BJ (cell line): ENCODE data around the gene SLC22A31. TPM values are rescaled to one million over a fixed set of nuclear protein-coding genes. Genes with fewer than 3 reads are reported as not detected.

Source experiments
- CTCF ChIA-PET: fragments of 350-600 bp; formaldehyde crosslinking; extraction: SDS; loops from one replicate; lab custom pipeline; 2021; ENCODE audit warnings: antibody characterized with exemption, inconsistent platforms; lab: Yijun Ruan, JAX
- POLR2A ChIA-PET: fragments of 300-600 bp; sonication (Branson Sonifier 250); formaldehyde crosslinking; extraction: SDS; loops from one replicate; lab custom pipeline; 2021; ENCODE audit warnings: antibody characterized with exemption; lab: Charles Lee
- DNase-seq: peaks from one replicate; pipeline ENCODE4 v3.0.0-alpha.2; 2011; ENCODE audit warnings: low read depth
- H3K27me3 ChIP-seq: 2 replicates; pipeline ENCODE4 v1.6.0; 2011; ENCODE audit warnings: low read length; ENCODE audit not compliant: control insufficient read depth, insufficient read depth
- H3K36me3 ChIP-seq: 2 replicates; pipeline ENCODE4 v1.5.1; 2011; ENCODE audit warnings: low read length; ENCODE audit not compliant: control insufficient read depth, insufficient read depth
- H3K4me3 ChIP-seq: 2 replicates; pipeline ENCODE4 v1.5.1; 2011; ENCODE audit warnings: low read depth, mild to moderate bottlenecking, control low read depth, low read length
- polyA plus RNA-seq: library from polyadenylated mRNA; depleted of rRNA; stranded (reverse); fragments of >200 nt; gene quantifications from 2 replicates; pipeline ENCODE4 v1.2.3, GENCODE V29; 2011
- TF ChIP-seq, protein P1 (sequence below): IDR thresholded peaks from 2 replicates; pipeline ENCODE4 v1.5.1; 2011; ENCODE audit warnings: low read depth, mild to moderate bottlenecking, control low read depth, inconsistent platforms, low read length, moderate library complexity; ENCODE audit not compliant: insufficient read depth

SLC22A31 gene
- polyA plus RNA-seq, 1 experiment = 0.11 TPM

DNA sequence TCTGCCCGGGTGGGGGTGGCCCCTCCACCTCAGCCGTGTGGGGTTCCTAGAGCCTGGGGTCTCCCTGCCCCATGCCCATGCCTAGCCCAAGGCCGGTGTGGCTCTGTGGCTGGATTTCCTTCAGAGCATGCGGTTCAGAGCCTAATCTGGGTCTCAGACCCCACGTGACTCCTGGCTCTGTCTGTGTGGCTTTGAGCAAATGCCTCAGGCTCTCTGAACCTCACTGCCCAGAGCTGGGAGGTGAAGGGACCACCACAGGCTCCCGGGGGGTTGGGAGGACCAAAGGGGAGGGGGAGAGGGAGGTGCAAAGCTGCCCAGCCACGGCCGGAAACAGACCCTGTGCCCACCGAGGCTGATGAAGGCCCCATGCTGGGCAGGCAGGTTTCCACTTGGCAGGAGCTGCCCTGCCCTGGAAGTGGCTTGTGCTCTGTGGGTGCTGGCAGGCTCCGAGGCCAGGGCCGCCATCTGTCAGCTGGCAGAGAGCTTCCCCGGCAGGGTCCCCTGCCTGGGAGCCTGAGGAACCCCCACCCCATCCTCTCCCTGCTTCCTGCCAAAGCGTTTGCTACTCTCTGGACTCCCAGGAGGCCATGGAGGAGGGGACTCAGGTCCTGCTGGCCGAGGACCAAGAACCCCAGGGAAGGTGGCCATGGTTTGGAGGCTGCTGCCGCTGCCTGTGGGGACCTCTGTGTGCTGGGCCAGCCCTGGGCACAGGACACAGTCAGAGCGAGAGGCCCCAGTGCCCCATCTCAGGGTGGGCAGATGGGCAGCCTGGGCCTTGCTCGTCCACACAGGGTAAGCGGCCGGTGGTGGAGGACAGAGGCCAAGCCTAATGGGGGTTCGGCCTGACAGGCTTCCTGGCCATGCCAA lies 24.8 kb downstream of the SLC22A31 start:
- H3K36me3 ChIP-seq = no peaks in the 10 kb centered on the region
- H3K27me3 ChIP-seq = peaks cover 4% of the 10 kb centered on the region
- POLR2A ChIA-PET = no interaction called here
- TF ChIP-seq, protein P1, sequence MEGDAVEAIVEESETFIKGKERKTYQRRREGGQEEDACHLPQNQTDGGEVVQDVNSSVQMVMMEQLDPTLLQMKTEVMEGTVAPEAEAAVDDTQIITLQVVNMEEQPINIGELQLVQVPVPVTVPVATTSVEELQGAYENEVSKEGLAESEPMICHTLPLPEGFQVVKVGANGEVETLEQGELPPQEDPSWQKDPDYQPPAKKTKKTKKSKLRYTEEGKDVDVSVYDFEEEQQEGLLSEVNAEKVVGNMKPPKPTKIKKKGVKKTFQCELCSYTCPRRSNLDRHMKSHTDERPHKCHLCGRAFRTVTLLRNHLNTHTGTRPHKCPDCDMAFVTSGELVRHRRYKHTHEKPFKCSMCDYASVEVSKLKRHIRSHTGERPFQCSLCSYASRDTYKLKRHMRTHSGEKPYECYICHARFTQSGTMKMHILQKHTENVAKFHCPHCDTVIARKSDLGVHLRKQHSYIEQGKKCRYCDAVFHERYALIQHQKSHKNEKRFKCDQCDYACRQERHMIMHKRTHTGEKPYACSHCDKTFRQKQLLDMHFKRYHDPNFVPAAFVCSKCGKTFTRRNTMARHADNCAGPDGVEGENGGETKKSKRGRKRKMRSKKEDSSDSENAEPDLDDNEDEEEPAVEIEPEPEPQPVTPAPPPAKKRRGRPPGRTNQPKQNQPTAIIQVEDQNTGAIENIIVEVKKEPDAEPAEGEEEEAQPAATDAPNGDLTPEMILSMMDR = no peak
- no peak for DNase-seq
- H3K4me3 ChIP-seq = no peak overlapping the region
- CTCF ChIA-PET = interaction anchor here (0.7 to 1.0 kb wide), 2 partner anchors 8 to 41 kb away, joined by 3 read pairs; no protein-coding TSS in a partner anchor

DNA sequence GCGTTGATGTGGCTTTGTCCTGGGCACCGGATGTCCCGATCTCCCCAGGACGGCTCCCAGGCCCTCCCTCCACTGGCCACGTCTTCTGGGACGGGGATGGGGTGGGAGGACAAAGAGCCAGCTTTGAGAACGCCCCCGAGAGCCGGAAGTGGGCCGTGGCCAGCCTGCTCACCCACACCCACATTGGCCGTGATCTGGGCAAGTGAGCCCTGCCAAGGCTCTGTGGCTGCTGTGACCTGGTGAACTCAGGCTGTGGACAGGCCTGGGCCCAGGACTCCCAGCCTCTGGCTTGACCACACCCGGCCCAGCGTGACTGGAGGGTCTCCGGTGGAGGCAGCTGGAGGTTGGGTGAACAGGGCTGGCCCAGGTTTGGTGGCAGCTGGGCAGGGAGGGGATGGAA lies 25.5 kb downstream of the SLC22A31 start:
- POLR2A ChIA-PET = no interaction called here
- Histone ChIP-seq H3K4me3 (no peak overlapping the region), H3K27me3 (peaks cover 6% of the 10 kb centered on the region), H3K36me3 (no peaks in the 10 kb centered on the region)
- DNase-seq = no peak
- TF ChIP-seq, protein P1 = no peak
- CTCF ChIA-PET = interaction anchor here (0.7 kb wide), 1 partner anchor 41 kb away, joined by 3 read pairs; no protein-coding TSS in a partner anchor

DNA sequence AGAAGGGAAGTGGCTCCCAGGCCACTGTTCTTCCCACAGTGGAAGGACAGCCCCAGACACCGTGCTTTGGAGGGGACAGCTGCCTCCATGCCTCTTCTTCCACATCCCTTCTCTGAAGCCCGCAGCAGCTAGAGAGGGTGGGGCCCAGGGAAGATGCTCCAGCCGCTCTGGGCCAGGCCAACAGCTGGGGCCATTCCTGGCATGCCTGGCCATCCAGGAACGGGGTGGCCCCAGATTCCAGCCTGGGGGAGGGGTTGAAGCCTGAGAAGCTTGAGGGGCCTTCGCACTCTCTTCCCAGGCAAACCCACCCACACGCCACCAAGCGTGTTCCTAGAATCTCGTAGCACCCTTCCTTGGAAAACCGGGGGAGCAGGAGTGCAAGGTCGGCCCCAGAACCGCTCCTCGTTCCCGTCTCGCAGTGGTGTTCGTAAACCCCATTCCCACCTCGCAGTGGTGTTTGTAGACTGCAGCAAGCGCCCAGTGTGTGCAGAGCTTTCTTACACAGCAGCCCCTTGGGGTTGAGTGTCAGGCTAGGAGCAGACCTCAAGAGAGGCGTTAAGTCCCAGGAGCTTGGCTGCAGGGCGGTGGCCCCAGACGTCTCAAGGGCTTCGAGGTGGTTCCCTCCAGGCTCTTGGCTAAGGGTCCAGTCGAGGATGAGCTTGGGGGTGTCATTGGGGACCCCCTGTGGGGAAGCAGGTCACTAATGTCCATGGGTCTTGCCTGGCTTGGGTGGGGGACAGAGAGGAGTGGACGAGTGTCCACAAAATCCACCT lies 26.1 kb downstream of the SLC22A31 start:
- TF ChIP-seq, protein P1 = no peak
- ChIA-PET POLR2A (no interaction called here), CTCF (interaction anchor here (1.3 kb wide), 1 partner anchor 10 kb away, joined by 3 read pairs; no protein-coding TSS in a partner anchor)
- no peak for DNase-seq
- H3K36me3 ChIP-seq = no peaks in the 10 kb centered on the region
- H3K4me3 ChIP-seq = no peak overlapping the region
- H3K27me3 ChIP-seq = peaks cover 6% of the 10 kb centered on the region

DNA sequence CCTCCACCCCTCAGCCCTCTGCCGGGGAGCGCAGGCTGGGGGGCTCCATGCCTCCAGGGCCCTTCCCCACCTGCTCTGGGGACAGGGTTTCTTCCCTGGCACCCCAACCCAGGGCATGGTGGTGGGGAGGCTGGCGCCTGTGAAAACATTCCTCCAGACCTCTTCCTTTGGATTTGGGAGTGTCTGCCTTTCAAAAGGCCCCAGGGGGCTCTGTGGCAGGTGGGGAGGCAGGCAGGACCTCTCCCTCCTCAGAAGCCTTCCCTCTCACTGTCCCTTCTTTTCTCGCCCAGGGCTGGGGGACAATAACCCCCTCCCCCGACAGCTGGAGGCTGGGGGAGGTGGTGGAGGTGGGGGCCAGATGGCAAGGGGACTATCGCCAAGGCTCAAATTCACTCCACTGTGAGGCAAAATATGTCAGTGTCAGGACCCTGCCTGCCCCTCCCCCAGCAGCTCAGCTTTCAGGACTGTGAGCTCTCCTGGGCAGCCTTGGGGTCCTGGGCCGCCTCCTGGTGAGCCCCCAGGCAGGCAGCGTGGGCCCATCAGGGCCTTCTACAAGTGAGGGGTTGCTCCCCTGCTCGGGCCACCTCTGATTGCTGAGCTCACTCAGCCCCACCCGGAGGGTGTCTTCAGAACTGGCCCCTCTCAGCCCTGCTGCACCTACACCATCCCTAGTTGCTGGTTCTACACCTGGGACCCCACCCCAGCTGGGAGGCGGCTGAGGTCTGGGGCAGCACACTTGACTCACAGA lies 27.0 kb downstream of the SLC22A31 start:
- Histone ChIP-seq H3K27me3 (peaks cover 6% of the 10 kb centered on the region), H3K4me3 (no peak overlapping the region), H3K36me3 (no peaks in the 10 kb centered on the region)
- no peak for DNase-seq
- TF ChIP-seq, protein P1 = no peak
- ChIA-PET POLR2A (no interaction called here), CTCF (interaction anchor here (0.6 to 1.3 kb wide), 2 partner anchors 9 to 1471 kb away, joined by 3 read pairs; no protein-coding TSS in a partner anchor)
